Spleen (tissue), 11 donors: ENCODE results near the gene IFNA13. TPM values are rescaled to one million over a fixed set of nuclear protein-coding genes. Genes with fewer than 3 reads are reported as not detected.

ENCODE experiments used
- DNase-seq: peaks from one replicate; pipeline ENCODE4 v3.0.0-alpha.2; 2020
- H3K27ac ChIP-seq, 8 donors: fragments of 200-600 bp; sonication (generic) in 7 of 8; 1 replicate in 4 of 8; 2 replicates in 4 of 8; pipeline versions ENCODE4 v1.5.0 to v1.8.0; 2016 to 2021; ENCODE audit warnings: inconsistent platforms in 4 of 8, mild to moderate bottlenecking in 4 of 8, moderate library complexity in 1 of 8
- H3K27me3 ChIP-seq, 7 donors: fragments of 200-600 bp; sonication (generic) in 6 of 7; replicated peaks in 1 of 7; 1 replicate in 4 of 7; 2 replicates in 3 of 7; pipeline versions ENCODE4 v1.5.0 to v1.8.0; 2016 to 2021; ENCODE audit warnings: inconsistent platforms in 3 of 7, mild to moderate bottlenecking in 1 of 7
- H3K36me3 ChIP-seq, 6 donors: fragments of 200-600 bp; sonication (generic) in 5 of 6; 1 replicate in 4 of 6; 2 replicates in 2 of 6; pipeline versions ENCODE4 v1.5.0 to v1.8.0; 2016 to 2021; ENCODE audit warnings: inconsistent platforms in 2 of 6
- H3K4me1 ChIP-seq, 6 donors: fragments of 200-600 bp; sonication (generic) in 5 of 6; 1 replicate in 3 of 6; 2 replicates in 3 of 6; pipeline versions ENCODE4 v1.5.0 to v1.8.0; 2016 to 2021; ENCODE audit warnings: inconsistent platforms in 3 of 6
- H3K4me3 ChIP-seq, 8 donors: fragments of 200-600 bp; sonication (generic) in 7 of 8; 1 replicate in 4 of 8; 2 replicates in 4 of 8; pipeline versions ENCODE4 v1.5.0 to v1.8.0; 2016 to 2021; ENCODE audit warnings: inconsistent platforms in 4 of 8, mild to moderate bottlenecking in 4 of 8, moderate library complexity in 2 of 8
- H3K9me3 ChIP-seq, 8 donors: fragments of 200-600 bp; sonication (generic) in 7 of 8; 1 replicate in 4 of 8; 2 replicates in 4 of 8; pipeline versions ENCODE4 v1.5.0 to v1.8.0; 2016 to 2021; ENCODE audit warnings: inconsistent platforms in 4 of 8
- CTCF ChIP-seq, 11 experiments: fragments of 200-600 bp in 7 of 11; fragments of 450-650 bp in 4 of 11; sonication (generic) in 4 of 11; IDR thresholded peaks in 8 of 11; conservative IDR thresholded peaks in 3 of 11; 1 replicate in 7 of 11; 2 replicates in 4 of 11; pipeline versions ENCODE4 v1.4.0 to v1.8.0; 2016 to 2021; ENCODE audit warnings: antibody characterized with exemption in 11 of 11, inconsistent platforms in 4 of 11, mild to moderate bottlenecking in 1 of 11
- POLR2A ChIP-seq, 3 donors: fragments of 450-650 bp; IDR thresholded peaks; one replicate each; pipeline ENCODE4 v1.5.1; 2017; ENCODE audit warnings: antibody characterized with exemption in 3 of 3, mild to moderate bottlenecking in 1 of 3
- POLR2AphosphoS5 ChIP-seq, 3 donors: sonication (generic); formaldehyde crosslinking; IDR thresholded peaks; one replicate each; pipeline ENCODE4 v1.5.1; 2017; ENCODE audit warnings: antibody characterized with exemption in 3 of 3
- WGBS, 5 donors: extraction: QIAGEN DNeasy Blood & Tissue Kit in 3 of 5; methylation state at CpG; one replicate each; pipeline versions ENCODE4 v1.1.5 to v1.1.7; 2013 to 2018; 5-methylcytosine and 5-hydroxymethylcytosine counted together
- intact Hi-C: fragments of 100-400 bp; cut with DNase I; formaldehyde crosslinking; loops from one replicate; pipeline ENCODE4 v1.15.0; 2023; ENCODE audit warnings: low total_unique reads
- polyA plus RNA-seq, 3 donors: library from polyadenylated mRNA; stranded (reverse); fragments of 200-250 nt; gene quantifications; one replicate each; pipeline ENCODE4 v1.2.1, GENCODE V29; 2013
- total RNA-seq, 7 donors: library from RNA; depleted of rRNA in 3 of 7; stranded (reverse); fragments of >200 nt in 3 of 7; fragmentation: NEBNext Ultra II Directional in 4 of 7; extraction: Animal tissue kit (Norgen Biotek cat#: 25700) in 4 of 7; gene quantifications; one replicate each; pipeline versions ENCODE4 v1.1.0 to v1.2.1, GENCODE V29; 2016 to 2021
- donor health status: healthy with polysubstance abuse.
- donor health status: DM: no; HTN: no; CAD: no; lungs with moderate emphysema.
- donor health status: DM: no; HTN: no; CAD: no.
- donor health status: Bipolar disorder and iron deficiency.
- donor health status: healthy.
- donor health status: DM: no; HTN: no; CAD: no.
- donor health status: DM: yes; HTN: yes; CAD: no.

Gene IFNA13
- total and polyA plus RNA-seq, 10 donors: 0.17 to 1.7 (median 0.86) TPM; not detected in 5

- Histone ChIP-seq H3K4me1 (peaks cover 8 to 34% (median 15%) of the 10 kb centered on the region in 6 donors), H3K9me3 (no peaks in the 10 kb centered on the region), H3K27ac (peak overlapping the region in 5 of 8 donors; percentile 7 to 52 (median 40)), H3K4me3 (peak overlapping the region in 7 of 8 donors; percentile 10 to 60 (median 25)), H3K27me3 (peaks cover 0 to 61% (median 23%) of the 10 kb centered on the region in 7 donors), H3K36me3 (no peaks in the 10 kb centered on the region)
- TF ChIP-seq POLR2AphosphoS5 (IDR thresholded peaks at IDR 0.05) (no peak), CTCF (IDR thresholded peaks at IDR 0.05 in 8 of 11, conservative IDR thresholded peaks at IDR 0.05 in 3 of 11) (no peak), POLR2A (IDR thresholded peaks at IDR 0.05) (no peak)
- 4 to 8% (median 4%) methylated on average over 51 to 53 of the region's 53 CpGs for WGBS, 5 donors
- intact Hi-C loops: no loop called here
- DNase-seq: peak; percentile 76
Measured at GRCh38 chr9:21402386-21403251, 34.8 kb upstream of the IFNA13 start.

DNA sequence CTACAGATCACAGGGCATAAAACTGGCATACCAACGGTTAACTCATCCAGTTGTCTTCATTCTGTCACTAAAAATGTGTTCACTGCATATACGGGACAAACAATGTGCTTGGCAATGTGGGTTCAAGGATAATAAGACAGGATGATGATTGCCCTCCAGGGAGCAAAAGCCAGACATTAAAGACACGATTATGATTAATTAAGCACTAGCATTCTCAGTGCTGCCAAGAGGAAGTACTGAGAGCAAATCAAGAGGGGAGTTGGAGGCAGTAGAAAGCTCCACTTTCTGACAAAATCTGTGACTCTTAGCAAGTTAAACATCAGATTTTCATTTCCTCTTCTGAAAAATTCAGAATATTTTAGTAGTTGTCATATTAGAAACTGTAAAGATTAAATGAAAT, 32.1 kb upstream of the IFNA13 start:
- intact Hi-C loops: loop anchor here (5.0 kb wide), 1 partner anchor 73 kb away; no protein-coding TSS in a partner anchor
- DNase-seq: no peak
- peak overlapping the region in 2 of 8 donors; percentile 15 to 40 for H3K27ac ChIP-seq
- no peaks in the 10 kb centered on the region for H3K36me3 ChIP-seq
- no peak for TF ChIP-seq CTCF (IDR thresholded peaks at IDR 0.05 in 8 of 11, conservative IDR thresholded peaks at IDR 0.05 in 3 of 11)
- peak in 1 of 3 donors; percentile 9 for TF ChIP-seq POLR2AphosphoS5 (IDR thresholded peaks at IDR 0.05)
- peaks cover 8 to 47% (median 25%) of the 10 kb centered on the region in 6 donors for H3K4me1 ChIP-seq
- no peak overlapping the region for H3K4me3 ChIP-seq
- peaks cover 0 to 87% (median 28%) of the 10 kb centered on the region in 7 donors for H3K27me3 ChIP-seq
- 14 to 26% (median 20%) methylated on average over 3 of the region's 3 CpGs for WGBS, 5 donors
- H3K9me3 ChIP-seq: no peaks in the 10 kb centered on the region

DNA sequence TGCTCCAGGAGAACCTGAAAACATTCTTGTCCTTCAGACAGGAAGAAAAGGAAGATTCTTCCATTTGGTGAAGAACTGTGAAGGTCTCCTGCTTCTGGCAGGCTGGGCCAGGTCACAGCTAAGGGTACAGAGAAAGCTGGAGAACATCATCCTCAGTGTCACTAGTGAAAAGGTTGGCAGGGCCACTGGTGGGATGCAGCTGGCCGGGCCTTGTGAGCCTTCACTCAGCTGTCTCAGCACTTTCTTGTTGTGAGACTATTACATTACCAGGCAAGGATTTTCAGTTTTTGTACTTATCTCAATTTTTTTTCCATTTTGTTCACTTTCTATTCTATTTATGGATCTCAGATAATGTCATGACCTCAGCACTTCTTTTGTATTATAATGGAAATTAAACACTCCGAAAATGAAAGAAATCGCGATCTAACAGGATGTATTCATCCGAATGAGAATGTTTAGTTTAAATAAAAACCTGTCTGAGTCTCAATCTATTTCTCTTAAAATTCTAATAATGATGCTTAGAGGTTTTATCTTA, 31.2 kb upstream of the IFNA13 start:
- 54 to 74% (median 67%) methylated on average over 5 of the region's 5 CpGs for WGBS, 5 donors
- H3K9me3 ChIP-seq: no peaks in the 10 kb centered on the region

More for the DNA sequence above, 31.2 kb upstream of the IFNA13 start:
- H3K27ac ChIP-seq: peak overlapping the region in 5 of 8 donors; percentile 6 to 61 (median 46)
- peaks cover 8 to 47% (median 25%) of the 10 kb centered on the region in 6 donors for H3K4me1 ChIP-seq
- H3K36me3 ChIP-seq: no peaks in the 10 kb centered on the region
- intact Hi-C loops: loop anchor here (5.0 kb wide), 1 partner anchor 72 kb away; no protein-coding TSS in a partner anchor
- H3K4me3 ChIP-seq: no peak overlapping the region
- peak in 2 of 3 donors; percentile 38 to 49 for TF ChIP-seq POLR2AphosphoS5 (IDR thresholded peaks at IDR 0.05)
- TF ChIP-seq CTCF (IDR thresholded peaks at IDR 0.05 in 8 of 11, conservative IDR thresholded peaks at IDR 0.05 in 3 of 11): no peak
- no peak for TF ChIP-seq POLR2A (IDR thresholded peaks at IDR 0.05)
- DNase-seq: no peak
- peaks cover 0 to 90% (median 29%) of the 10 kb centered on the region in 7 donors for H3K27me3 ChIP-seq
